HFFc6 (cell line): ENCODE data around the gene FAM184B. TPM values are rescaled to one million over a fixed set of nuclear protein-coding genes. Genes with fewer than 3 reads are reported as not detected.

Source experiments
- DNase-seq: peaks from one replicate; pipeline ENCODE4 v3.0.0-alpha.2; 2018
- H3K27ac Mint-ChIP-seq: 2 replicates; pipeline ENCODE4 v1.8.0; 2020; ENCODE audit warnings: mild to moderate bottlenecking, mixed read lengths
- H3K27me3 Mint-ChIP-seq: 2 replicates; pipeline ENCODE4 v1.8.0; 2021; ENCODE audit warnings: mild to moderate bottlenecking, moderate library complexity, mixed read lengths; ENCODE audit not compliant: insufficient read depth
- H3K36me3 Mint-ChIP-seq: 2 replicates; pipeline ENCODE4 v1.8.0; 2021; ENCODE audit warnings: low read depth, mixed read lengths
- H3K4me1 Mint-ChIP-seq: 2 replicates; pipeline ENCODE4 v1.8.0; 2020; ENCODE audit warnings: low read depth, mixed read lengths
- H3K4me3 Mint-ChIP-seq: 2 replicates; pipeline ENCODE4 v1.8.0; 2020; ENCODE audit warnings: mild to moderate bottlenecking, moderate library complexity, mixed read lengths
- H3K9me3 Mint-ChIP-seq: 2 replicates; pipeline ENCODE4 v1.8.0; 2020; ENCODE audit warnings: mild to moderate bottlenecking, mixed read lengths
- total RNA-seq, 6 experiments: library from RNA; stranded (reverse); fragmentation: NEBNext Ultra II Directional; extraction: Animal tissue kit (Norgen Biotek cat#: 25700); gene quantifications; 2 replicates in 1 of 6; 3 replicates in 5 of 6; pipeline ENCODE4 v1.2.3, GENCODE V29; 2021
- TF ChIP-seq, protein P1 (sequence below): fragments of 200-600 bp; sonication (generic); IDR thresholded peaks from 2 replicates; pipeline ENCODE4 v1.5.0; 2021; ENCODE audit warnings: antibody characterized with exemption, mild to moderate bottlenecking

Gene FAM184B
- total RNA-seq, 6 experiments from 2014 or later = 0.02 to 0.05 TPM; not detected in 4

DNA sequence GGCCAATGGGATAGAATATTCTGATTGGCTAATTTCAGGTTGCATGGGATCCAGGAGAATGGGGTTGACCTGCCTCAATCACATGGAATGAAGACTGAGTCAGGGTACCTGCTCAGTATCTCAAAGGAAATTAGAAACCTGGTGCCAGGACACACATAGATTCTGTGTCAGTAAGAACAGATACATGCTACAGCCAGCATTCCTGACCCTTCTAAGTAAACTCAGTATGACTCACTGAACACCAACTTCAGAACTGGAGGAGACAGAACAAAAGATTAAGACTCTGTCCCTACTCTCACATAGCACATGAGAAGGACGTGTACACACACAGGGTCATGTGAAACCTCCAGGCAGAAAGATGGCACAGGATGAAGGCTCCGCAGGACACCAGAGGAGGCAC lies 54.5 kb downstream of the FAM184B start:
- Mint-ChIP-seq H3K27me3 (peaks cover 7% of the 10 kb centered on the region), H3K27ac (no peak overlapping the region), H3K4me3 (no peak overlapping the region), H3K4me1 (peaks cover 23% of the 10 kb centered on the region), H3K36me3 (no peaks in the 10 kb centered on the region), H3K9me3 (peaks cover 4% of the 10 kb centered on the region; the same call in 1 of the 2 replicates)
- peak; percentile 30 for DNase-seq
- TF ChIP-seq, protein P1, sequence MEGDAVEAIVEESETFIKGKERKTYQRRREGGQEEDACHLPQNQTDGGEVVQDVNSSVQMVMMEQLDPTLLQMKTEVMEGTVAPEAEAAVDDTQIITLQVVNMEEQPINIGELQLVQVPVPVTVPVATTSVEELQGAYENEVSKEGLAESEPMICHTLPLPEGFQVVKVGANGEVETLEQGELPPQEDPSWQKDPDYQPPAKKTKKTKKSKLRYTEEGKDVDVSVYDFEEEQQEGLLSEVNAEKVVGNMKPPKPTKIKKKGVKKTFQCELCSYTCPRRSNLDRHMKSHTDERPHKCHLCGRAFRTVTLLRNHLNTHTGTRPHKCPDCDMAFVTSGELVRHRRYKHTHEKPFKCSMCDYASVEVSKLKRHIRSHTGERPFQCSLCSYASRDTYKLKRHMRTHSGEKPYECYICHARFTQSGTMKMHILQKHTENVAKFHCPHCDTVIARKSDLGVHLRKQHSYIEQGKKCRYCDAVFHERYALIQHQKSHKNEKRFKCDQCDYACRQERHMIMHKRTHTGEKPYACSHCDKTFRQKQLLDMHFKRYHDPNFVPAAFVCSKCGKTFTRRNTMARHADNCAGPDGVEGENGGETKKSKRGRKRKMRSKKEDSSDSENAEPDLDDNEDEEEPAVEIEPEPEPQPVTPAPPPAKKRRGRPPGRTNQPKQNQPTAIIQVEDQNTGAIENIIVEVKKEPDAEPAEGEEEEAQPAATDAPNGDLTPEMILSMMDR = no peak

DNA sequence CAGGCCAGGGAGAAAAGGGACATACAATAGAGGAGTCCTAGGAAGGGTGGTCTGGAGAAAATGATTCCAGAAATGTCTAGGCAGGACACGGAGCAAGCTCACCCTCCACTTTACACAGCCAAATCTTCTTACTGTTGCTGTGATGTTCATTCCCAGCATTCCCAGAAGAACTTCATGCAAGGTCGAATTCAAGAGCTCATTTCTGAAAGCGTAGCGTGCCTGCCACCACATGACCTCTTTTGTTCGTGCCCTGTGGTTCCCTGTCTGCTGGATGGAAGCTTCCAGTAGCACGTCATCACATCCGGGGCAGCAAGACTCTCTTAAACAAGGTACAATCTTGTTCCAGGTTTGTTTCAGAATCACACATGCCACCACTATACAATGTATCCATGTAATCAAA lies 57.8 kb downstream of the FAM184B start:
- peaks cover 4% of the 10 kb centered on the region for H3K27me3 Mint-ChIP-seq
- TF ChIP-seq, protein P1 = no peak
- no peak for DNase-seq
- H3K4me3 Mint-ChIP-seq = no peak overlapping the region
- no peaks in the 10 kb centered on the region for H3K36me3 Mint-ChIP-seq
- peaks cover 4% of the 10 kb centered on the region; the same call in 1 of the 2 replicates for H3K9me3 Mint-ChIP-seq
- H3K4me1 Mint-ChIP-seq = peaks cover 31% of the 10 kb centered on the region
- no peak overlapping the region for H3K27ac Mint-ChIP-seq

GRCh38 chr4:17722356-17722700 lies 59.1 kb downstream of the FAM184B start:
- DNase-seq = no peak
- H3K9me3 Mint-ChIP-seq = no peaks in the 10 kb centered on the region
- H3K27ac Mint-ChIP-seq = peak overlapping the region; percentile 67; the same call in 1 of the 2 replicates
- TF ChIP-seq, protein P1 = no peak
- peaks cover 30% of the 10 kb centered on the region for H3K4me1 Mint-ChIP-seq
- H3K27me3 Mint-ChIP-seq = peaks cover 4% of the 10 kb centered on the region
- H3K4me3 Mint-ChIP-seq = no peak overlapping the region
- no peaks in the 10 kb centered on the region for H3K36me3 Mint-ChIP-seq

- peaks cover 24% of the 10 kb centered on the region for H3K4me1 Mint-ChIP-seq
- peaks cover 4% of the 10 kb centered on the region for H3K27me3 Mint-ChIP-seq
- TF ChIP-seq, protein P1 = no peak
- H3K4me3 Mint-ChIP-seq = peak overlapping the region; percentile 16
- peak; percentile 52 for DNase-seq
- no peaks in the 10 kb centered on the region for H3K9me3 Mint-ChIP-seq
- peak overlapping the region; percentile 67 for H3K27ac Mint-ChIP-seq
- no peaks in the 10 kb centered on the region for H3K36me3 Mint-ChIP-seq
Measured at GRCh38 chr4:17721496-17722355, 59.7 kb downstream of the FAM184B start.

GRCh38 chr4:17719106-17719505 lies 62.3 kb downstream of the FAM184B start:
- TF ChIP-seq, protein P1 = no peak
- Mint-ChIP-seq H3K36me3 (no peaks in the 10 kb centered on the region), H3K9me3 (no peaks in the 10 kb centered on the region), H3K4me1 (peaks cover 22% of the 10 kb centered on the region), H3K27me3 (0 out of 2 replicates have a peak, but pooled peaks cover 1% of the 10 kb centered on the region), H3K27ac (no peak overlapping the region), H3K4me3 (no peak overlapping the region)
- DNase-seq = no peak
